ENCODE data around the gene MBOAT7. TPM values are rescaled to one million over a fixed set of nuclear protein-coding genes. Genes with fewer than 3 reads are reported as not detected.
A peak's percentile ranks its signal among the peaks of the same experiment; 100 is the strongest.
"Not testable (repeated sequence)": the region's sequence is repeated elsewhere in the genome, so short reads cannot be mapped to it uniquely, and the experiment has no call there.

The MBOAT7 gene
- total RNA-seq, 2 donors from 2014 or later = 40.5 to 98.9 TPM

- no peak for DNase-seq
- H3K27ac ChIP-seq = peak overlapping the region; percentile 84 to 99 (median 96)
These were observed 1.0 kb downstream of the MBOAT7 start for GRCh38 chr19:54188215-54188871.

DNA sequence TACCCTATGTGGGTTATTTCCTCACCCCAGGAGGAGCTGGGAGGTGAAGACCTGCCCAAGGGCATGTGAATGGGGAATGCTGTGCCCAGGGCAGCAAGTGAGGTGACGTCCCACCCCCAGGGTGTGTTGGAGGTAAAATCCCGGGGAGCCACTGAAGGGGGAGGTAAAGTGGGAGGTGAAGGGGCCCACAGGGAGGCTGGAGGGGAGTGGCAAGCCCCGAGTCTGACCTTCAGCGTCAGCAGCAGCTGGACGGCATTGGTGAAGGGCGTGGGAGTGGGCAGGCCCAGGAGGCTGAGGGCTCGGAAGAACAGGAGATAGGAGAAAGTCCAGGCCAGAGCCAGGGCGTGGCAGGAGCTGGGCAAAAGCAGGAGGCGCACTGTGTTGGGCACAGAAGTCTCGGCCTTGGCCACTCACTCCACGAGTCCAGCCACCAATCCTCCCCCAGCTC lies 2.4 kb downstream of the MBOAT7 start:
- intact Hi-C loops (cut with DNase I) = no loop called here
- H3K4me1 ChIP-seq = peaks cover 41% of the 10 kb centered on the region
- H3K27me3 ChIP-seq = no peaks in the 10 kb centered on the region
- DNase-seq (peak; percentile 71 to 87 (median 86)), ATAC-seq (no peak)
- peak; percentile 33 to 62 (median 42) for TF ChIP-seq POLR2A (IDR thresholded peaks at IDR 0.05)
- TF ChIP-seq, protein P1, sequence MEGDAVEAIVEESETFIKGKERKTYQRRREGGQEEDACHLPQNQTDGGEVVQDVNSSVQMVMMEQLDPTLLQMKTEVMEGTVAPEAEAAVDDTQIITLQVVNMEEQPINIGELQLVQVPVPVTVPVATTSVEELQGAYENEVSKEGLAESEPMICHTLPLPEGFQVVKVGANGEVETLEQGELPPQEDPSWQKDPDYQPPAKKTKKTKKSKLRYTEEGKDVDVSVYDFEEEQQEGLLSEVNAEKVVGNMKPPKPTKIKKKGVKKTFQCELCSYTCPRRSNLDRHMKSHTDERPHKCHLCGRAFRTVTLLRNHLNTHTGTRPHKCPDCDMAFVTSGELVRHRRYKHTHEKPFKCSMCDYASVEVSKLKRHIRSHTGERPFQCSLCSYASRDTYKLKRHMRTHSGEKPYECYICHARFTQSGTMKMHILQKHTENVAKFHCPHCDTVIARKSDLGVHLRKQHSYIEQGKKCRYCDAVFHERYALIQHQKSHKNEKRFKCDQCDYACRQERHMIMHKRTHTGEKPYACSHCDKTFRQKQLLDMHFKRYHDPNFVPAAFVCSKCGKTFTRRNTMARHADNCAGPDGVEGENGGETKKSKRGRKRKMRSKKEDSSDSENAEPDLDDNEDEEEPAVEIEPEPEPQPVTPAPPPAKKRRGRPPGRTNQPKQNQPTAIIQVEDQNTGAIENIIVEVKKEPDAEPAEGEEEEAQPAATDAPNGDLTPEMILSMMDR (IDR thresholded peaks at IDR 0.05) = no peak
- 21 to 35% methylated on average over 11 of the region's 11 CpGs for WGBS, 2 donors
- no peaks in the 10 kb centered on the region for H3K9me3 ChIP-seq
- no peak overlapping the region for H3K4me3 ChIP-seq
- no peaks in the 10 kb centered on the region for H3K36me3 ChIP-seq (replicated peaks in 1 of 2; ENCODE audit: insufficient read depth in 1 of 2, low read depth in 2 of 2)
- peak overlapping the region; percentile 94 to 99 (median 96) for H3K27ac ChIP-seq

More at GRCh38 chr19:54188215-54188871, 1.0 kb downstream of the MBOAT7 start:
- intact Hi-C loops (cut with DNase I) = no loop called here
- Histone ChIP-seq H3K36me3 (replicated peaks in 1 of 2; ENCODE audit: insufficient read depth in 1 of 2, low read depth in 2 of 2) (peaks cover 0 to 4% of the 10 kb centered on the region in 2 donors), H3K4me3 (peak overlapping the region; percentile 36 to 38), H3K9me3 (no peaks in the 10 kb centered on the region), H3K4me1 (peaks cover 50% of the 10 kb centered on the region), H3K27me3 (no peaks in the 10 kb centered on the region)
- no peak for TF ChIP-seq POLR2A (IDR thresholded peaks at IDR 0.05)
- TF ChIP-seq, protein P1 (IDR thresholded peaks at IDR 0.05) = no peak
- no peak for ATAC-seq
- WGBS, 2 donors = 17 to 19% methylated on average over 10 to 11 of the region's 12 CpGs

GRCh38 chr19:54186351-54186750 lies 3.0 kb downstream of the MBOAT7 start:
- Histone ChIP-seq H3K9me3 (no peaks in the 10 kb centered on the region), H3K27me3 (no peaks in the 10 kb centered on the region), H3K27ac (peak overlapping the region; percentile 94 to 99 (median 96)), H3K36me3 (replicated peaks in 1 of 2; ENCODE audit: insufficient read depth in 1 of 2, low read depth in 2 of 2) (no peaks in the 10 kb centered on the region), H3K4me1 (peaks cover 36% of the 10 kb centered on the region), H3K4me3 (no peak overlapping the region)
- ATAC-seq (no peak), DNase-seq (no peak)
- WGBS, 2 donors = 43% methylated on average over 8 of the region's 8 CpGs
- intact Hi-C loops (cut with DNase I) = no loop called here
- TF ChIP-seq POLR2A (IDR thresholded peaks at IDR 0.05) = no peak
- TF ChIP-seq, protein P1 (IDR thresholded peaks at IDR 0.05) = no peak

- TF ChIP-seq, protein P1 (IDR thresholded peaks at IDR 0.05) = no peak
- TF ChIP-seq POLR2A (IDR thresholded peaks at IDR 0.05) = no peak
- H3K9me3 ChIP-seq = no peaks in the 10 kb centered on the region
- intact Hi-C loops (cut with DNase I) = no loop called here
- WGBS, 2 donors = 66 to 75% methylated on average over 4 to 11 of the region's 11 CpGs
- ATAC-seq = no peak
- no peaks in the 10 kb centered on the region for H3K36me3 ChIP-seq (replicated peaks in 1 of 2; ENCODE audit: insufficient read depth in 1 of 2, low read depth in 2 of 2)
- no peak overlapping the region for H3K27ac ChIP-seq
- H3K4me3 ChIP-seq = no peak overlapping the region
- H3K27me3 ChIP-seq = no peaks in the 10 kb centered on the region
- no peak for DNase-seq
- peaks cover 31% of the 10 kb centered on the region for H3K4me1 ChIP-seq
These were observed 5.9 kb downstream of the MBOAT7 start for GRCh38 chr19:54183431-54183830.

GRCh38 chr19:54181894-54182293 lies 7.5 kb downstream of the MBOAT7 start:
- peaks cover 16% of the 10 kb centered on the region for H3K4me1 ChIP-seq
- H3K27me3 ChIP-seq; intact Hi-C loops (cut with DNase I); H3K9me3 ChIP-seq; H3K36me3 ChIP-seq (replicated peaks in 1 of 2; ENCODE audit: insufficient read depth in 1 of 2, low read depth in 2 of 2); H3K27ac ChIP-seq; DNase-seq; H3K4me3 ChIP-seq; ATAC-seq: not testable (repeated sequence)
- 87 to 92% methylated on average over 3 of the region's 3 CpGs for WGBS, 2 donors

All from body of pancreas (tissue), 4 donors.